GM19240 (cell line): ENCODE results near the gene PDE4D.
"Not testable (repeated sequence)": the region's sequence is repeated elsewhere in the genome, so short reads cannot be mapped to it uniquely, and the experiment has no call there.

Source experiments
- DNase-seq: peaks from one replicate; pipeline ENCODE4 v3.0.0; 2011; ENCODE audit warnings: low spot score; ENCODE audit not compliant: insufficient read length

The PDE4D gene

DNA sequence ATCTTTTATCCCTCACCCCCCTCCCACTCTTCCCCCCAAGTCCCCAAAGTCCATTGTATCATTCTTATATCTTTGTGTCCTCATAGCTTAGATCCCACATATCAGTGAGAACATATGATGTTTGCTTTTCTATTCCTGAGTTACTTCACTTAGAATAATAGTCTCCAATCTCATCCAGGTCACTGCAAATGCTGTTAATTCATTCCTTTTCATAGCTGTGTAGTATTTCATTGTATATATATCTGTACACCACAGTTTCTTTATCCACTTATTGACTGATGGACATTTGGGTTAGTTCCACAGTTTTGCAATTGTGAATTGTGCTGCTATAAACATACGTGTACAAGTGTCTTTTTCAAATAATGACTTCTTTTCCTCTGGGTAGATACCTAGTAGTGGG is 591.0 kb downstream of the PDE4D start:
- not testable (repeated sequence) for DNase-seq

DNA sequence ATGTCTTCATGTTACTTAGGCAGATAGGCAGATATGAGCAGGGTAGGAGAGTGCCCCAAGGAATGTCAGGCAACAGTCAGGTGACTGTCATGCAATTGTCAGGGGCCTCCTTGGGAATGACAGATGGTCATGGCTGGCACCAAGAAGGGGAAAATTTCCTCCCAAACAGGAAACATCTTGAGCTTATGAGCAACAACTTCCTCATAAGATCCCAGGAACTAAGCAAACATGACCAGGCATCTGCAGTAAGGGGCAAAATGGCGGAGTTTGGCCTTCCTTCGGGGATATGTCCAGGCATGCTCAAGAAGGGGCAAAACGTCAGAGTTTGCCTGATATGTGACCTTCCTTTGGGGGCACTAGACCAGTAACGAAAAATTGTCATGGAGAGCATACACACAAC is 591.8 kb downstream of the PDE4D start:
- DNase-seq: no peak

DNA sequence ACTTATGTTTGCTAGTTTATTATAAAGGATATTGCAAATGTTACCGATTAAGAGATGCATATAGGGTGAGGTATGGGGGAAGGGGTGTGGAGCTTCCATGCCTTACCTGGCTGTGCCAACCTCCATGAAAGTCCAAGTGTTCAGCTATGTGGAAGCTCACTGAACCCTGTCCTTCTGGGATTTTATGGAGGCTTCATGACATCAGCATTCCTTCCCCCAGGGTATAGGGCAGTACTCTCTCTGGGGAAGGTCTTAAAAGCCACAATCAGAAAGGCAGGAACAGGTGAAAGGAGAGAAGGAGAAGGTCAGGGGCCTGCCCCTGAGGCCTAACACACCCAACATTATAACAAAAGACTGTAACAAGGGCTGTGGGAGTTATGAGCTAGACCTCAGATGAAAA is 592.6 kb downstream of the PDE4D start:
- DNase-seq: no peak

DNA sequence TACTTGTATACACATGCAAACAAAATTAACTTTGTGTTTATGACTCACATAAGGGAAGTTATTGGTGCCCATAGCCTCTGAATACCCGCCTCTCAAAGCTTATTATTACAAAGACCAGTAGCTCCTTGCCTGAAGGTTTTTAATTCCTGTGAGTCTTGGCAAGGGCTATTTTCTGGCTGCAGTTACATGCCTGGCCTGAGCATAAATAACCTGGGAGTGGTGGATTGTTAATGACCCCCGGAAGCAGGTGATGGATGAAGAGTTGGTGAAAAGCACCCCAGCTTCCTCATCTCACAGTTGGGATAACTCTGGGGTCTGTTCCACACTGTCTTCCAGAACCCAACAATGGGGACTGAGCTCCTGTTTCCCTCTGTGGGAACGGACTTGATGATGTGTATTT is 594.5 kb downstream of the PDE4D start:
- no peak for DNase-seq

DNA sequence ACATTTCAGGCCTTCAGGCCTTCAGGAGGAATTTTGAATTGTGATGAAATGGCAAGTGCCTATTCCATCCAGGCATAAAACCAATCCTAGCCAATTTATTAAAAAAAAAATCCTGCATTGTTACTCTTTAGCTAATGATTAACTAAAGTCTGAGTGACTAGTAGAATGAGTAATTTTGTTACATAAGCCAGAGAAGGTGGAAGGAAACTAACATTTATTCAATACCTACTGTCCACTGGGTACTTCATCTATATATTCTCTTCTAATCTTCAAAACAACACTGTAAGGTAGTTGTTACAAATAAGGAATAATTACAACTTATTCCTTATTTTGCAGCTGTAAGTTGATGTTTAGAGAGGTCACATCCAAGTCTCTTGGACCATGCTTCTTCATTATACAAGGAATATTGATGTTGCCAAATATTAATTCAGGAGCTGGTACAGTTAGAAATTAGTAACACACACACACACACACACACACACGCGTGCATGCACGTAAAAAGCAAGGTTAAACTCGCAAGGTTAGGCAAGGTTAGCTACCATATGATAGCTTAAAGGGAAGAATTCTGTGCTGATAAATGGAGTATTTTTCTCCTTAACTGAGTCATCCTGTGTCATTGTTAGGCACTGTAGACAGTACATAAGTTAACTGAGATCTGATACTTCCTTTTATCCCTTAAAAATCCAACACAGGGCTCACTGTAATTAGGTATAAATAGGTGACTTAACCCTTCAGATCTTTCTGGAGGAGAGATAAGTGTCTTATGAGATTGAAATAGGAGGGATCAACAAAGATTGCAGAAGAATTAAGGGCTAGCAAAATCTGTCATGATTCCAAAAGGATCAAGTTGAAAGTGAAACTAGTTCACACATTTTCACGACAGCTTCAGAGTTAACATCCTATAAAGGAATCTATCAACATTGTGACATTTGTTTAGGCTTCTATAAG is 596.9 kb downstream of the PDE4D start:
- no peak for DNase-seq

DNA sequence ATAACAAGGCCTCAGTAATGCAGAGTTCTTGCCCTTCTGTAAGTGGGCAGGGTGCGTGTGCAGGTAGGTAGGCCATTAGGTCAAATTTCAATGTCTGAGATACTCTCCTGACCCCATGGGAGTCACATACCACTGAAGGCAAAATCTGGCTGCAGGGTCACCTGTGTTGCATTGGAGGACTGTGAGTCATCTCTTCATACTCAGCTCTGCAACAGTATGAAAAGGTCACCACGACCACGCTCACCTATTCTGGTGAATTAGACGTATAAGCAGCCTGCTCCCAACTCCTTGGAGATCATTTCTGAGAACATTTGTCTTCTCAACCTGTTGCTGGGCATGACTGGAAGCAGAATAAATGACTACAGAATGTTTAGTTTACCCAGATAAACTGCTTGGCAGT is 599.8 kb downstream of the PDE4D start:
- DNase-seq: no peak

DNA sequence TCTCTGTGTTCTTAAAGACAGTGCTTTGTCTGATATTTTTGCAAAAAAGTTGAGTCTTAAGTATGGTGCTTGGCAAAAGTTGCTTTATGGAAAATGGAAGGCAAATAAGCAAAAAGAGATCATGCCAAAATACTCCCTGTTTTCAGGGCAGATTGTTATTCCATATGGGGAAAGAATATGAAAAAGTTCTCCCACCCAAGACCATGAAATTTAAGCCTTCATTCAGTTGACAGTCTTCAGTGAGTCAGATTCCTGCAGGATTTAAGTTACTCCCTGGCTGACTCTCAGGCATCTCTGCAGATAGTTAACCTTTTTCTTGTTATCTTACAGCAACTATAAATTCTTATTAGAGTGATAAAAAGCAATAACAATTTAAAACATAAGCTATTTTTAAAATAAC is 601.6 kb downstream of the PDE4D start:
- no peak for DNase-seq

DNA sequence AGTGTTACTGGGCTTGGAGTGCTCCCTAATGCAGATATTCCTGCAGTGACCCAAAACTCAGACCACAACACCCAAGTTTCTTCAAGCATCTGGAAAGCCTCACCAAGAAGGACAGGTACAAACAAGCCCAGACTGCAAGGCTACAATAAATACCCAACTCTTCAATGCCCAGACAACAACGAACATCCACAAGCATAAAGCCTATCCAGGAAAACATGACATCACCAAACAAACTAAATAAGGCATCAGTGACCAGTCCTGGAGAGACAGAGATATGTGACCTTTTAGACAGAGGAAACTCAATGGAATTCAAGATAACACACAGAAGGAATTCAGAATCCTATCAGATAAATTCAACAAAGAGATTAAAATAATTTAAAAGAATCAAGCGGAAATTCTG is 605.6 kb downstream of the PDE4D start:
- no peak for DNase-seq

DNA sequence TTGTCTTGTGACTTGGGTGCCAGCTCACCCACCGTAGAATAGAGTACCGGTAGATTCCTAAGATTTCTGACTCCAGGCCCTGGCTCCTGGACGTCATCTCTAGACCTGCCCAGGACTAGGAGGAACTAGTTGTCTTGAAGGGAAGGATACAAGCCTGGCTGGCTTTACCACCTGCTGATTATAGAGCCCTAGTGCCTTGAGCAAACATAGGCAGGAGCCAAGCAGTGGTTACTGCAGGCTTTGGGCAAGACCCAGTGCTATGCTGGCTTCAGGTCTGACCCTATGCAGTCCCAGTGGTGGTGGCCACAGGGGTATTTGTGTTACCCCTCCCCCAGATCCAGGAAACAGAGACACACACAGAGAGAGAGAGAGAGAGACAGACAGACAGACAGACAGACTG is 606.2 kb downstream of the PDE4D start:
- DNase-seq: no peak

DNA sequence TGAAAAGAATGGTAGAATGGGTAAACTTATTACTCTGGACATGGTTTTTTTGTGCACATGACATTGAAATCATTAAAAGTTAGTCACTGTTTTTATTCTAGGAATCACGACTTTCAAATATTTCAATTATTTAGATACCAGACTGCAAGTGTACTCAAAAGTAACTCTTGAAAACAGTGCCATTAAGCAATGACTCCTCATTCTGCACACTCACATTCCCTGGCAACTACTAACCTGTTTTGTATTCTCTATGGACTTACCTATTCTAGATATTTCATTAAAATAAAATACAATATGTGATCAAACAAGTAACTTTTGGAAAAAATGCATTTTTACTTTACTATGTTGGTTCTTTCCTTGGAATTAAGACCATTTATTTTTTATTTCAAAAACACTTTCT is 607.0 kb downstream of the PDE4D start:
- DNase-seq: no peak

DNA sequence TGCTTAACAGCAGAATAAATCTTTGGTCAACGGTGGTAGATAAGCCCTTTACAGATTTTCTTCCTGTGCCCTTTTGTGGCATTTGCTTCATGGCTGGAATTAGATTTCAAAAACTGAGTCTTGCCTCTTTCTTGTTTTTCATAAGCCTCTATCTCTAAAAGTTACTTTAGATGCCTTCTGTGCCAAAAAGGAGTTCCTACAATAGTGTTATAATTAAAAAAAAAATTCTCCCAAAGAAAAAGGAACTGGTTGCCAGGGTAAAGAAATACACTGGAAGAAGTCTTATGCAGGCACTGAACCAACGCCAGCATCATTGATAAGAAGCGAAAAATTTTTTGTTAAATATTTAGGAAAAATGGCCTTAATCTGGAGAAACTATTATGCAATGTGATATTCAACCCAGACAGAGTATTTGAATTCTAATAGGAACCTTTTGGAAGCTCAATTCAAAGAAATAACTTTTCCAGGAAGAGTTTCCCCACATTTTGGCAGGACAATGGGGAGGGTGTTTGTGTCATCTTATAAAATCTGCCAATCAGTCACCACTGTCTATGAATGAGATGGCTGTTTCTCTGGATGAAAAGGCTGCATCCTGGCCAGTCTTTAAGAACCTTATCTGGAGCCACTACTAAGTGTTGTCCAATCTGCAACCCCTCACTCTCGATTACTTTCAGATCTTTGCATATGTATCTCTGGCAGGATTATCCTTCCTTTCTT is 608.1 kb downstream of the PDE4D start:
- no peak for DNase-seq

DNA sequence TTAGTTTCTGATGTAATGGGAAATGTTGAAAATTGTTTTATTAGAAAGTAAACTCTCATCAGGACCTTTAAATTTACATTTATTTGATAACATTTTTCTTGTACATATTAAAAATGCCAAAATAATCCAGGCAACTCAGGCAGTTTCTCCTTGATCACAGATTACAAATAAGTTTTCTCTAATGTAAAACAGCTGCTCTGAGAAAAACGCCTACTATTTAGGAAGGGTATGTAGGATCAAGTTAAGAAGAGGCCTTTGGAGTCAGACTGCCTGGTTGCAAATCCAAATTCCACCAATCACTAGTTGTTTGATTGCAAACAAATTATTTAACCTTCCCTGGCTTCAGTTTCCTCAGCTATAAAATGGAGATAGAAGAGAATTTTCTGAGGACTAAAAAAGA is 610.8 kb downstream of the PDE4D start:
- no peak for DNase-seq

DNA sequence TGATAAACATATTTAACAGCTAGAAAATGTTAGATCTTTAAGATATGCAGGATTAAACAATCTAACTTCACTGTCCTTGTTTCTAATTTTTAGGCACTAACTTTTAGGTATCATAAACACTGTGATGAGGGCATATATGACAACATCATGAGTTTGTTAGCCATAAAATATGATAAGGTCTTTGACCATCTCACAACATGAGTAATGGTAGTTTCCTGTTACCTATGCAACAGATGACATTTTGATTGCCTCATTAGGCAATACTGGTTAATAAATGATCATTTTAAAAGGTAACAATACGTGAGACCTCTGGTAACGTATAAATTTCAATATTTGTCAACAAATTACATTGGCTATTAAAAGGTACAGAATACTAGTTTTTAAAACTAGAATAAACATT is 613.5 kb downstream of the PDE4D start:
- DNase-seq: no peak

DNA sequence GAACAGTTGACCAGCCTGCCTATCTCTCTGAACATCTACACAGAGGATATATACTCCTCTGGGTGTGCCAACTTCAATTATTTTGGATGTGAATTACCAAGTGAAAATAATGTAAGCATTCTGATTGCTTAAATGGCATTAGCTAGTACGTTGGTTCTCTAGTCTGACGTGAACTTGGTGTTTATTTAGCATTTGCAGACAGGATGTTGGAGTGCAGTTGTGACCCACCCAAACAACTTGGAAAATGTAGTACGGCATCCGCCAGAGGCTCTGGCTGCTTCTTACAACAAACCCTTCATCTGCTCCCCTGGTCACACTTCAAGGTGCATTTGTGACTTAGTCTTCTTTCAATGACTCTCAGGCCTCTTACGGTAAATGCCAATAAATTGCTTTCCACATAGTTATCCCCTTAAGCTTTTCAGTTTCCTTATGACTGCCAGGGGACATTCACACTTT is 616.6 kb downstream of the PDE4D start:
- DNase-seq: no peak

DNA sequence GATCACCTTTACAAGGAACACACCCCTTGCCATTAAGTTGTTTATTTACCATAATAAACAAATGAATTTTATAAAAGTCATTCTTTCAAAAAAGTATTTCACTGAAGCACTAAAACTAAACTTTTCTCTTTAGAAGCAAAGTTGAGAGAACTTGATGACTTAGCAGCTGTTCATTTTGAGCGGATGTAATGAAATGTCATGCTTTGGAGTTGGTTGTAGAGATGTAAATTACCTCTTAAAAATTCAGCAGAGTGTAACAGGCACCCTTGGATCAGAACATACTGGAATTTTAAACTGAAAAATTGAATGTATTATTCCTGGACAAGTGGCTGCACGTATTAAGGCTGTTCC is 617.2 kb downstream of the PDE4D start:
- DNase-seq: no peak

DNA sequence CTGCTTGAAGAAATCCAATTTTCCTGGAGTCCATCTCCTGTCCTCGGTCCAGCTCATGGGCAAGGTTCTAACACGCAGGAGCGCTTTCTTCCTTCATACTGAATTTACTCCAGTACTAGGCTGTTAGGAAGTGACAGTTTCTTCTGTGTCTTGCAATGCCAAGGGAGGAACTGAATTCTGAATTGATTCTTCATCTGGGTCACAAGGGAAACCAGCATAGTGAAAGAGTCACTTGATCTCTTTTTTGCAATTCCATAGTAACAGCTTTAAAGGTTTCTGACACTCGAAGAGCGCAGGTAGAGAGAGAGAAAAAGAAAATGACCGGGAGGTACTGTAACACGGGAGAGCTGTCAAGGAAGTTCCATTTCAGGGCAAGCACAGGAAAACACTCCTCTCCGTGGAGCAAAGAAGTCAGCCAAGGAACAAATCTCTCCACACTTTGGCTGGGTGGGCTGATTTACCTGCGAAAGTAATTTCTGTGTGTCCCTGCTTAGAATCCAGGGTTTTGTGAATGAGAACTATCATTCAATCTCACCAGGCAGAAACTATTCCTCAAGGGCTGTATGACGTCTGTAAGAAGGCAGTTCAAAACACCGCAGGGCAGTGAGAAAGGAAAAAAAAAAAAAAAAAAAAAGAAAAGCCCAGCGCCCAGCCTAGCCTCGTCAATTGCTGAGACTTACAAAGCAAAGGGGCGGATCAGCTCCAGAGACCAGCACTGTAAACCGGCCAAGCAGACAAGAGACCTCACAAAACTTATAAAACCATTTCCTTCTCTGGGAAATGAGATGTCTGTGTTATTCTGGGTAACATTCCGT is 617.8 kb downstream of the PDE4D start:
- DNase-seq: no peak

DNA sequence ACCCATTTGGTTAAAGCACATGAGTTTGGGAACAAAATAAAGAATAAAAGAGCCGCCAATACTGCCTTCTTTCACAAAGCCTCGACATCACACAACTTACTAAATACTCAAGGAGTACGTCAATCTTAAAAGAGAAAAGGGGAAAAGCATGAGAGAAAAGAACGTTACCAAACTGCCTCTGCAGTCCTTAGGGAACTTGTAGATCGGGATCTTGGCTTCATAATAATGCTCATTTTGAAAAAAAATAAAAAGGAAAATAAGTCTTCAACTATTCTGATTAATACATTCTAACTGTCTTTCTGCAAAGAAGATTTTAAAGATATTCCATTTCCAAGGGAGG is 618.4 kb downstream of the PDE4D start:
- no peak for DNase-seq

DNA sequence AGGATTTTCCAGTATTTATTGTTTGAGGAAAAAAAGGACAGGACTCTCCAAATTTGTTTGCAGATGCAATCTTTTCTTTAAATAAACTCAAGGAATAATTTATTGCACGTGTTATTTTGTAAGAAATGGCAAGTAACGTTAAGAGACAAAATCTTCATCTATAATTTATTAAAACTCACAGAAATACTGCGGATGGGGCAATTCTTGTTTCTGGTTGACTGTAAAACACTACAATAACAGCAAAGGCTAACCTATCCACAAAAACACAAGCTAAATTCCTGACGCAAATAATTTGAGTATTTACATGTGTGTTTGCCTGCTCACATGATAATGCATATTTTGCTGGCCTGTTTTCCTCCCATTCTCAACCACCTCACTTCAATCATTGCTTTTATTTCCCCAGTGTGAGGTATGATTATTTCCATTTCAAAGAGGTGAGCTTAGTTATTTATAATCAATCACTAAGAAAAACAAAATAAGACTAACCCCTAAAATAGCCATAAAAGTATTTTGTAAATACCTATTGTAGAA is 619.4 kb downstream of the PDE4D start:
- no peak for DNase-seq

DNA sequence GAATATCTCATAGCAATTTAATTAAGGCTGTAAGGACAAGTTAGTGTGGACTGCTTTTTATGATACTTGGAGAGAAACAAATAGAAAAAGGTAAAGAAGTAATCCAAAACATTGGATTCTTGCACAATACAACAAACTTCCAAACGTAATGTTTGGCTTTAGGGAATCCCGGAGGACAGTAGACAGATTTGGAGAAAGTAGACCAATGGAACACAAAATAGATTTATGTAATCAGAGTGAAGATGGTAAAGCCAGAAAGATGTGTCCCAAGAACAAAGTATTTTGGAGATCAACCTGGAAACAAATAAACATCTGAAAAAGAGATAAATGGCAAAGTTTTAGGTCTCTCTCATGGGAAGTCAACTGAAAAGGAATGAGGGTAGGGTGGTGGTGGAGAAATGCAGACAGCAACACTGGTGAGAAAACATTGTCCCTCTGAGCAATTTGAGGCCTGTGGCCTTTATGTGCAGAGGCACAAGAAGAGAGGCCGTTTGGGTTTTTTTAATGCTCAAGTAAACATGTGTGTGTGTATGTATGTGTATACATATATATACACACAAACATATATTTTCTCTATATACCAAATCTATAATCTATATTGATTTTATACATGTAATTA is 620.6 kb downstream of the PDE4D start:
- DNase-seq: no peak

DNA sequence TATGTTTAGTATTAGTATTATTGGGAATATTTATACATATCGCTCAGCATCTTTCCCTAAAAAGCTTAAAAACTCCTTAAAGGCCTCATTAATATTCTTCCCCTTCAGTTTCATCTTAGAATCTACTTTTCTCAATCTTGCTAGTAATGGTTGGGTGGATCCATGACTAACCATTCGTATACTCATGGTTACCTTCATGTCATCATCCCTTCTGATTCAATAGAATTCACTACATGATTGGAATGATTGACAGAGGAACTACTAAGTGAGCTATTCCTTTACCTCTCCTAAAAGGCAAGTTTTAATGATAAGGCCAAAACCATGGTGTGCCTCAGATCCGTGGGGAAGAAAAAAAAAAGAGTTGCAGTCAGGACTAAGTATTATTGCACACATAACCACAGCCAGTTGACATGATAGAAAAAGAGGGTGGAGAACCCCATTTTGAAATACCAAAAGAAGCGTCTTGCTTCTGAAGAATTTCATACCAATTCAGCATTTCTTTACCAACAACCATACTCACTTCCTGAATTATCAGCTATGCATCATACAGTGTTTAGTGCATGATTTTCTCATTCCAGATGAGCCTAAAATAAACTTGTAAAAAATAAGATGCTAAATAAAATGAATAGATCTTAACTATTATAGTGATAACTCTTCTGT is 624.6 kb downstream of the PDE4D start:
- DNase-seq: no peak

DNA sequence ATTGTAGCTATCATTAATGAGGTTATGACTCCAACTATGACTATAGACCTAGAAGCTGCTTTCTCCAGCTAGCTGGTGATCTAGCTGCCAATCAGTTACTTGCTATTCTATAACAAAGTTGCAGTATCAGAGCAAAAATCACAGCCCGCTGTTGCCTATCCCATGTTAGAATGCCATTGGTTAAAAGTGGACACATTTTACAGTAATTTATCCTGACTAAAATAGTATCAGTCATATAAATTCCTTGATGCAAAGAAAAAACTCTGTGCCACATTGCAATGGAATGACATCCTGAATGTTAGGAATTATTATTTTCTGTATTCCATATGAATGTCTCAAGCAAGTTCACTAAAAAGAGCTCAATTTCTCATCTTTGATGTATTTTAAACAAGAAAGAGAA is 626.5 kb downstream of the PDE4D start:
- no peak for DNase-seq
